ENCODE data around the gene RARG. TPM values are rescaled to one million over a fixed set of nuclear protein-coding genes. Genes with fewer than 3 reads are reported as not detected.

The RARG gene
- total RNA-seq, 2 experiments from 2014 or later = 29.4 to 38.8 TPM

- DNase-seq = no peak
- Mint-ChIP-seq H3K27me3 (no peaks in the 10 kb centered on the region), H3K36me3 (no peaks in the 10 kb centered on the region), H3K9me3 (ENCODE audit: low read depth) (no peaks in the 10 kb centered on the region), H3K4me1 (peaks cover 38% of the 10 kb centered on the region), H3K4me3 (no peak overlapping the region), H3K27ac (no peak overlapping the region)
- CTCF ChIA-PET = interaction anchor here (1.8 to 16.0 kb wide), 2 partner anchors 18 to 26 kb away, joined by 4 to 164 read pairs; partner anchors contain the start of gene ITGB7
- no peak for ATAC-seq
These were observed 6.2 kb downstream of the RARG start for GRCh38 chr12:53225635-53226424.

- no peak for DNase-seq
- H3K4me3 Mint-ChIP-seq = no peak overlapping the region
- CTCF ChIA-PET = interaction anchor here (1.1 to 16.0 kb wide), 3 partner anchors 18 to 26 kb away, joined by 4 to 164 read pairs (median 4); partner anchors contain the start of gene ITGB7
- peaks cover 40% of the 10 kb centered on the region for H3K4me1 Mint-ChIP-seq
- no peak for ATAC-seq
- no peaks in the 10 kb centered on the region for H3K36me3 Mint-ChIP-seq
- H3K27ac Mint-ChIP-seq = peak overlapping the region; percentile 10
- no peaks in the 10 kb centered on the region for H3K9me3 Mint-ChIP-seq (ENCODE audit: low read depth)
- no peaks in the 10 kb centered on the region for H3K27me3 Mint-ChIP-seq
These were observed 6.9 kb downstream of the RARG start for GRCh38 chr12:53224897-53225634.

GRCh38 chr12:53224061-53224896, 7.7 kb downstream of the RARG start:
- Mint-ChIP-seq H3K36me3 (no peaks in the 10 kb centered on the region), H3K4me1 (peaks cover 43% of the 10 kb centered on the region), H3K9me3 (ENCODE audit: low read depth) (no peaks in the 10 kb centered on the region), H3K27ac (peak overlapping the region; percentile 78), H3K27me3 (no peaks in the 10 kb centered on the region), H3K4me3 (peak overlapping the region; percentile 43)
- CTCF ChIA-PET = interaction anchor here (1.1 to 19.8 kb wide), 5 partner anchors 17 to 44 kb away, joined by 3 to 294 read pairs (median 4); partner anchors contain the start of genes ESPL1 and ITGB7
- no peak for DNase-seq
- no peak for ATAC-seq

- Mint-ChIP-seq H3K4me1 (peaks cover 48% of the 10 kb centered on the region), H3K27me3 (no peaks in the 10 kb centered on the region), H3K27ac (peak overlapping the region; percentile 95), H3K4me3 (peak overlapping the region; percentile 43), H3K9me3 (ENCODE audit: low read depth) (no peaks in the 10 kb centered on the region), H3K36me3 (no peaks in the 10 kb centered on the region)
- DNase-seq (no peak), ATAC-seq (no peak)
- CTCF ChIA-PET = interaction anchor here (1.0 to 19.8 kb wide), 4 partner anchors 16 to 64 kb away, joined by 3 to 294 read pairs (median 84); partner anchors contain the start of genes ESPL1 and ITGB7
These were observed 8.5 kb downstream of the RARG start for GRCh38 chr12:53223389-53224060.

GRCh38 chr12:53222806-53223261, 9.2 kb downstream of the RARG start:
- no peaks in the 10 kb centered on the region for H3K36me3 Mint-ChIP-seq
- CTCF ChIA-PET = interaction anchor here (1.0 to 19.8 kb wide), 4 partner anchors 15 to 63 kb away, joined by 3 to 294 read pairs (median 84); partner anchors contain the start of genes ESPL1 and ITGB7
- DNase-seq (no peak), ATAC-seq (no peak)
- peaks cover 55% of the 10 kb centered on the region for H3K4me1 Mint-ChIP-seq
- H3K27ac Mint-ChIP-seq = peak overlapping the region; percentile 95
- H3K4me3 Mint-ChIP-seq = no peak overlapping the region
- H3K27me3 Mint-ChIP-seq = no peaks in the 10 kb centered on the region
- H3K9me3 Mint-ChIP-seq (ENCODE audit: low read depth) = no peaks in the 10 kb centered on the region

- Mint-ChIP-seq H3K27me3 (no peaks in the 10 kb centered on the region), H3K36me3 (no peaks in the 10 kb centered on the region), H3K9me3 (ENCODE audit: low read depth) (no peaks in the 10 kb centered on the region), H3K4me3 (peak overlapping the region; percentile 72), H3K27ac (peak overlapping the region; percentile 95), H3K4me1 (peaks cover 60% of the 10 kb centered on the region)
- ATAC-seq = no peak
- no peak for DNase-seq
- CTCF ChIA-PET = interaction anchor here (16.0 to 19.8 kb wide), 2 partner anchors 15 to 34 kb away, joined by 164 to 294 read pairs; partner anchors contain the start of gene ITGB7
These were observed 9.8 kb downstream of the RARG start for GRCh38 chr12:53222170-53222721.

GRCh38 chr12:53221203-53222080, 10.6 kb downstream of the RARG start:
- peaks cover 66% of the 10 kb centered on the region for H3K4me1 Mint-ChIP-seq
- no peaks in the 10 kb centered on the region for H3K27me3 Mint-ChIP-seq
- no peaks in the 10 kb centered on the region for H3K36me3 Mint-ChIP-seq
- DNase-seq (peak; percentile 75), ATAC-seq (peak; percentile 31)
- H3K4me3 Mint-ChIP-seq = peak overlapping the region; percentile 89
- CTCF ChIA-PET = interaction anchor here (0.6 to 19.8 kb wide), 7 partner anchors 14 to 99 kb away, joined by 3 to 294 read pairs (median 9); partner anchors contain the start of genes ESPL1 and ITGB7
- H3K27ac Mint-ChIP-seq = peak overlapping the region; percentile 98
- H3K9me3 Mint-ChIP-seq (ENCODE audit: low read depth) = no peaks in the 10 kb centered on the region

- Mint-ChIP-seq H3K27me3 (no peaks in the 10 kb centered on the region), H3K4me3 (peak overlapping the region; percentile 89), H3K36me3 (no peaks in the 10 kb centered on the region), H3K4me1 (peaks cover 73% of the 10 kb centered on the region), H3K27ac (peak overlapping the region; percentile 98), H3K9me3 (ENCODE audit: low read depth) (no peaks in the 10 kb centered on the region)
- DNase-seq (peak; percentile 92), ATAC-seq (peak; percentile 71)
- CTCF ChIA-PET = interaction anchor here (0.6 to 19.8 kb wide), 12 partner anchors 13 to 103 kb away, joined by 3 to 294 read pairs (median 9); partner anchors contain the start of genes AAAS, CSAD, ESPL1 and ITGB7
These were observed 11.3 kb downstream of the RARG start for GRCh38 chr12:53220694-53221202.

GRCh38 chr12:53219956-53220693, 11.9 kb downstream of the RARG start:
- Mint-ChIP-seq H3K4me1 (peaks cover 75% of the 10 kb centered on the region), H3K27ac (peak overlapping the region; percentile 98), H3K4me3 (peak overlapping the region; percentile 89), H3K9me3 (ENCODE audit: low read depth) (no peaks in the 10 kb centered on the region), H3K36me3 (no peaks in the 10 kb centered on the region), H3K27me3 (no peaks in the 10 kb centered on the region)
- ATAC-seq = peak; percentile 59
- DNase-seq = peak; percentile 93
- CTCF ChIA-PET = interaction anchor here (0.6 to 19.8 kb wide), 17 partner anchors 9 to 154 kb away, joined by 3 to 294 read pairs (median 4); partner anchors contain the start of genes AAAS, CSAD, ESPL1 and ITGB7

- CTCF ChIA-PET = interaction anchor here (0.6 to 19.8 kb wide), 17 partner anchors 9 to 153 kb away, joined by 3 to 294 read pairs (median 4); partner anchors contain the start of genes AAAS, CSAD, ESPL1 and ITGB7
These were observed 12.6 kb downstream of the RARG start for GRCh38 chr12:53219292-53219955.

More at GRCh38 chr12:53219292-53219955, 12.6 kb downstream of the RARG start:
- H3K27me3 Mint-ChIP-seq = no peaks in the 10 kb centered on the region
- peak; percentile 8 for ATAC-seq
- peaks cover 71% of the 10 kb centered on the region for H3K4me1 Mint-ChIP-seq
- peak overlapping the region; percentile 88 for H3K27ac Mint-ChIP-seq
- H3K4me3 Mint-ChIP-seq = peak overlapping the region; percentile 86
- peaks cover 2% of the 10 kb centered on the region for H3K36me3 Mint-ChIP-seq
- no peaks in the 10 kb centered on the region for H3K9me3 Mint-ChIP-seq (ENCODE audit: low read depth)
- DNase-seq = peak; percentile 78
